K562 (cell line): ENCODE data around the gene MFAP2. TPM values are rescaled to one million over a fixed set of nuclear protein-coding genes. Genes with fewer than 3 reads are reported as not detected.

Source experiments
- ATAC-seq: fragments of 200-7000 bp; cut with Tn5 transposase; 3 replicates; pipeline ENCODE4 v1.9.1; 2020; ENCODE audit warnings: moderate library complexity
- BruUV-seq: library from RNA; stranded (reverse); fragments of 400-500 nt; replicated peaks from 2 replicates; lab custom pipeline; 2021; lab: Mats Ljungman, UMichigan
- CTCF ChIA-PET: fragments of 300-600 bp; formaldehyde crosslinking; extraction: SDS; loops from one replicate; lab custom pipeline; 2021; ENCODE audit warnings: low intra/inter-chr PET ratio; lab: Yijun Ruan, JAX
- POLR2A ChIA-PET: fragments of 300-600, 350-650 bp; sonication (Branson Sonifier 250); formaldehyde crosslinking; extraction: SDS; loops from one replicate; lab custom pipeline; 2021; ENCODE audit warnings: antibody characterized with exemption, inconsistent platforms; lab: Yijun Ruan, JAX
- DNase-seq, 4 experiments: peaks; one replicate each; pipeline versions ENCODE4 v3.0.0 to v3.0.0-alpha.2; 2011 to 2018; ENCODE audit warnings: low spot score in 3 of 4, mixed read lengths in 3 of 4; ENCODE audit errors: extremely low read depth in 1 of 4
- FAIRE-seq: peaks from 2 replicates; lab custom pipeline; 2011; peaks lifted over from hg19 to GRCh38; lab: Jason Lieb, UNC
- H2AFZ ChIP-seq: 2 replicates; pipeline ENCODE4 v1.6.0; 2011; ENCODE audit warnings: low read depth, low read length, control low read depth, inconsistent platforms
- H3K27ac ChIP-seq: fragments of 200-600 bp; 3 replicates; pipeline ENCODE4 v1.8.0; 2011; ENCODE audit warnings: low read depth, mild to moderate bottlenecking, control low read depth, inconsistent platforms, low read length, moderate library complexity, mixed read lengths; ENCODE audit errors: extremely low read depth
- H3K27me3 ChIP-seq, 2 experiments: fragments of 300-600 bp in 1 of 2; 2 replicates in 1 of 2; 3 replicates in 1 of 2; pipeline versions ENCODE4 v1.6.0 to v1.8.0; 2011; ENCODE audit warnings: inconsistent platforms in 2 of 2, low read length in 2 of 2, mild to moderate bottlenecking in 1 of 2, mixed read lengths in 1 of 2, moderate library complexity in 1 of 2; ENCODE audit not compliant: control insufficient read depth in 2 of 2, insufficient read depth in 2 of 2
- H3K36me3 ChIP-seq: fragments of 300-600 bp; 3 replicates; pipeline ENCODE4 v1.8.0; 2011; ENCODE audit warnings: mild to moderate bottlenecking, low read length, inconsistent platforms; ENCODE audit not compliant: control insufficient read depth, insufficient read depth
- H3K4me1 ChIP-seq, 2 experiments: fragments of 200-600 bp in 1 of 2; replicated peaks in 1 of 2; 2 replicates in 1 of 2; 3 replicates in 1 of 2; pipeline versions ENCODE4 v1.5.1 to v1.8.0; 2011; ENCODE audit warnings: inconsistent platforms in 2 of 2, low read length in 2 of 2, mild to moderate bottlenecking in 1 of 2, mixed read lengths in 1 of 2, moderate library complexity in 1 of 2; ENCODE audit not compliant: control insufficient read depth in 2 of 2, insufficient read depth in 2 of 2
- H3K4me2 ChIP-seq: 2 replicates; pipeline ENCODE4 v1.6.1; 2011; ENCODE audit warnings: low read length, control low read depth, inconsistent platforms, mixed read lengths; ENCODE audit not compliant: insufficient read depth
- H3K4me3 ChIP-seq: fragments of 200-600 bp; sonication (generic), shearing (Covaris generic); 2 replicates; pipeline ENCODE4 v1.5.1; 2016; ENCODE audit warnings: control low read depth, inconsistent platforms
- H3K79me2 ChIP-seq: fragments of 200-600 bp; 3 replicates; pipeline ENCODE4 v1.8.0; 2011; ENCODE audit warnings: low read length, inconsistent platforms; ENCODE audit not compliant: control insufficient read depth, insufficient read depth
- H3K9ac ChIP-seq, 2 experiments: 2 replicates each; pipeline versions ENCODE4 v1.6.0 to v1.6.1; 2011; ENCODE audit warnings: low read depth in 2 of 2, low read length in 2 of 2, control low read depth in 1 of 2, inconsistent platforms in 1 of 2, mild to moderate bottlenecking in 1 of 2, mixed read lengths in 1 of 2; ENCODE audit not compliant: insufficient read depth in 1 of 2
- H3K9me1 ChIP-seq: one replicate; pipeline ENCODE4 v1.6.0; 2011; ENCODE audit warnings: inconsistent platforms, mild to moderate bottlenecking, low read length, moderate library complexity; ENCODE audit not compliant: control insufficient read depth, insufficient read depth
- H3K9me3 ChIP-seq: replicated peaks from 2 replicates; pipeline ENCODE4 v1.5.1; 2011; ENCODE audit warnings: low read depth, low read length, inconsistent platforms; ENCODE audit not compliant: control insufficient read depth, insufficient read depth
- H4K20me1 ChIP-seq: replicated peaks from 2 replicates; pipeline ENCODE4 v1.6.1; 2011; ENCODE audit warnings: low read length, inconsistent platforms, mixed read lengths; ENCODE audit not compliant: control insufficient read depth, insufficient read depth
- ATF1 ChIP-seq, 2 experiments: fragments of 450-650 bp in 1 of 2; IDR thresholded peaks; 2 replicates each; pipeline ENCODE4 v1.6.1; 2016; ENCODE audit warnings: missing compliant biosample characterization in 1 of 2, missing genetic modification characterization in 1 of 2
- MYC ChIP-seq, 2 experiments: fragments of 250-450 bp in 1 of 2; sonication (Bioruptor Pico) in 1 of 2; IDR thresholded peaks; 2 replicates each; pipeline versions ENCODE4 v1.5.1 to v1.6.1; 2012 to 2021; ENCODE audit warnings: low read depth in 2 of 2, borderline replicate concordance in 1 of 2, improper control_type of control experiment in 1 of 2, low read length in 1 of 2, mild to moderate bottlenecking in 1 of 2, moderate library complexity in 1 of 2
- SRSF3 ChIP-seq: fragments of 200-400 bp; formaldehyde crosslinking; IDR thresholded peaks from 2 replicates; pipeline ENCODE4 v1.6.1; 2016; ENCODE audit warnings: mild to moderate bottlenecking, low read length, moderate library complexity; ENCODE audit not compliant: insufficient read depth
- ZBTB1 ChIP-seq: sonication (generic); formaldehyde crosslinking; IDR thresholded peaks from 2 replicates; pipeline ENCODE4 v1.8.1; 2023; ENCODE audit warnings: missing genetic modification reagents, low read depth, mild to moderate bottlenecking, borderline replicate concordance
- ZNF232 ChIP-seq: sonication (generic); formaldehyde crosslinking; IDR thresholded peaks from 2 replicates; pipeline ENCODE4 v1.8.0; 2022; ENCODE audit warnings: mild to moderate bottlenecking, missing genetic modification reagents
- WGBS: fragments of 100-300 bp; shearing (Covaris generic); methylation state at CpG from one replicate; pipeline ENCODE4 v1.1.6; 2016; ENCODE audit warnings: low coverage, mixed read lengths; ENCODE audit not compliant: insufficient coverage; ENCODE audit errors: missing lambda C conversion rate; 5-methylcytosine and 5-hydroxymethylcytosine counted together
- in situ Hi-C: fragments of 300-500 bp; cut with MboI; formaldehyde crosslinking; loops from 4 replicates; pipeline ENCODE4 v1.15.0; 2018; ENCODE audit warnings: inconsistent platforms, mixed read lengths
- intact Hi-C: fragments of 100-400 bp; cut with micrococcal nuclease; formaldehyde crosslinking; loops from 2 replicates; pipeline ENCODE4 v1.14.2; 2022
- polyA plus RNA-seq, 8 experiments: library from polyadenylated mRNA; depleted of rRNA in 4 of 8; stranded (reverse) in 5 of 8; unstranded in 3 of 8; fragments of >200 nt; fragmentation: Nextera tagmentation in 2 of 8; fragmentation: Illumina TruSeq in 1 of 8; extraction: Ambion mirVana in 2 of 8; extraction: Trizol in 1 of 8; gene quantifications; 2 replicates each; pipeline versions ENCODE4 v1.2.1 to v1.2.3, GENCODE V29; 2011 to 2014; ENCODE audit warnings: inconsistent platforms in 1 of 8, missing spikeins in 1 of 8
- total RNA-seq, 7 experiments: library from RNA; depleted of rRNA in 6 of 7; stranded (reverse); fragments of >200 nt in 6 of 7; fragmentation: Illumina TruSeq in 2 of 7; extraction: Trizol in 2 of 7; gene quantifications; 2 replicates each; pipeline versions ENCODE4 v1.2.1 to v1.2.3, GENCODE V29; 2011 to 2021; ENCODE audit warnings: low replicate concordance in 1 of 7
- TF ChIP-seq, protein P1 (sequence below): fragments of 450-650 bp; formaldehyde crosslinking; IDR thresholded peaks from 2 replicates; pipeline ENCODE4 v1.4.0; 2020; ENCODE audit warnings: mild to moderate bottlenecking, mixed read lengths
- TF ChIP-seq, protein P2 (sequence below): IDR thresholded peaks from 2 replicates; pipeline ENCODE4 v1.6.1; 2016; ENCODE audit warnings: missing genetic modification characterization, missing compliant biosample characterization

MFAP2 gene
- total and polyA plus RNA-seq, 9 of the 15 experiments (the other 6 are each of a cell fraction or from before 2014, with no cell fraction given): not detected

DNA sequence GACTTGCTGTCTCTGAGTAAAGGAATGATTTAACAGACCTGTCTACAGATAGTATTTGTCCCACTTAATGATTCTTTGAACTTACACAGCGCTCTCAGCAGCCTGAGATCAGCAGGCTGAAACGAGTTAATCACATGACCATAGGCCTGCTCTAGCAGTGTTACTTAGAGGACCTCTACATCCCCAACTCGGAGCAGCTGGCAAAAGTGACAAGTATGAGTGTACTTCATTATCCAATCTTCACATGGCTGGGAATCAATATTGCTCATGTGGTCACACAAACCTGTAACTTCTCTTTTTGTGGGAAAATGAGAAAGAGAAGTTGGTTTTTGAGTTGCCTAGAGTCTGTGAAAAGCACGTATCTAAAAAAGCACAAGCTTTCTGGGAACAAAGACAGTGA lies 42.7 kb upstream of the MFAP2 start:
- Histone ChIP-seq H4K20me1 (no peaks in the 10 kb centered on the region), H3K4me2 (no peak overlapping the region), H3K27me3 (no peaks in the 10 kb centered on the region), H3K27ac (no peak overlapping the region), H3K9me1 (no peaks in the 10 kb centered on the region), H3K9ac (no peak overlapping the region), H2AFZ (no peak overlapping the region), H3K79me2 (no peaks in the 10 kb centered on the region), H3K4me3 (no peak overlapping the region), H3K9me3 (no peaks in the 10 kb centered on the region), H3K36me3 (peaks cover 97% of the 10 kb centered on the region), H3K4me1 (no peaks in the 10 kb centered on the region)
- 58% methylated on average over 4 of the region's 4 CpGs for WGBS
- DNase-seq: no peak
- no peak for FAIRE-seq
- POLR2A ChIA-PET: interaction anchor here (0.6 to 3.3 kb wide), 5 partner anchors 10 to 509 kb away, joined by 3 to 16 read pairs (median 4); no protein-coding TSS in a partner anchor
- BruUV-seq: no TSS peak
- no peak for ATAC-seq
- CTCF ChIA-PET: no interaction called here
- TF ChIP-seq, protein P1, sequence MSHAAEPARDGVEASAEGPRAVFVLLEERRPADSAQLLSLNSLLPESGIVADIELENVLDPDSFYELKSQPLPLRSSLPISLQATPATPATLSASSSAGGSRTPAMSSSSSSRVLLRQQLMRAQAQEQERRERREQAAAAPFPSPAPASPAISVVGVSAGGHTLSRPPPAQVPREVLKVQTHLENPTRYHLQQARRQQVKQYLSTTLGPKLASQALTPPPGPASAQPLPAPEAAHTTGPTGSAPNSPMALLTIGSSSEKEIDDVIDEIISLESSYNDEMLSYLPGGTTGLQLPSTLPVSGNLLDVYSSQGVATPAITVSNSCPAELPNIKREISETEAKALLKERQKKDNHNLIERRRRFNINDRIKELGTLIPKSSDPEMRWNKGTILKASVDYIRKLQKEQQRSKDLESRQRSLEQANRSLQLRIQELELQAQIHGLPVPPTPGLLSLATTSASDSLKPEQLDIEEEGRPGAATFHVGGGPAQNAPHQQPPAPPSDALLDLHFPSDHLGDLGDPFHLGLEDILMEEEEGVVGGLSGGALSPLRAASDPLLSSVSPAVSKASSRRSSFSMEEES (CRISPR knock-in tag): peak; percentile 73
- TF ChIP-seq ZNF232 (CRISPR knock-in tag): no peak
- intact Hi-C loops (no loop called here), in situ Hi-C loops (no loop called here)

DNA sequence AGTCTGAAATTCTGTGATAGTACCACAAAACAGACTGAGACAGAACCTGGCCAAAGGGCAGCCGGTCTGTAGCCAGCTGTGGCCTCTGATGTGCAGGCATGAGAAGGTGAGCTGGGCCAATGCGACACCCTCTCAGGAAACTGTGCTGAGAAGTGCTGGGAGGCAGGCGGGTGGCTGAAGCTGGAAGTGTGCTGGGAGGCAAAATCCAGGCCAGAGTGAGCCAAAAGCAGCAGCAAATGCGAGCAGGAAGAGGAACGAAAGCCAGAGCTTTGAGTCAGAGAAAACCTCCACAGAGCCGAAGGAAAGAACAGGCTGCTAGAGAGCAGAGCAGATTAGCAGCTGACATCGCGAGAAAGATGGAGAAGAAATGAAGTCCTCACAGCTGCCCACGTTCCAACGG lies 41.5 kb upstream of the MFAP2 start:
- in situ Hi-C loops: no loop called here
- Histone ChIP-seq H3K27me3 (no peaks in the 10 kb centered on the region), H3K9me1 (no peaks in the 10 kb centered on the region), H3K4me2 (no peak overlapping the region), H2AFZ (no peak overlapping the region), H3K4me3 (no peak overlapping the region), H3K4me1 (no peaks in the 10 kb centered on the region), H3K36me3 (peaks cover 90% of the 10 kb centered on the region), H3K27ac (no peak overlapping the region), H3K9me3 (no peaks in the 10 kb centered on the region), H4K20me1 (no peaks in the 10 kb centered on the region), H3K9ac (no peak overlapping the region), H3K79me2 (no peaks in the 10 kb centered on the region)
- 97% methylated on average over 10 of the region's 10 CpGs for WGBS
- intact Hi-C loops: no loop called here
- ATAC-seq (no peak), DNase-seq (no peak), FAIRE-seq (no peak)
- ChIA-PET CTCF (no interaction called here), POLR2A (interaction anchor here (0.8 to 3.3 kb wide), 3 partner anchors 9 to 20 kb away, joined by 3 to 16 read pairs (median 3); no protein-coding TSS in a partner anchor)
- no TSS peak for BruUV-seq
- no peak for TF ChIP-seq ZBTB1
- no peak for TF ChIP-seq MYC (IDR thresholded peaks at IDR 0.05; ENCODE audit: low read depth, low read length)
- no peak for TF ChIP-seq MYC (CRISPR knock-in tag; IDR thresholded peaks at IDR 0.05; ENCODE audit: borderline replicate concordance, low read depth)
- TF ChIP-seq, protein P2, sequence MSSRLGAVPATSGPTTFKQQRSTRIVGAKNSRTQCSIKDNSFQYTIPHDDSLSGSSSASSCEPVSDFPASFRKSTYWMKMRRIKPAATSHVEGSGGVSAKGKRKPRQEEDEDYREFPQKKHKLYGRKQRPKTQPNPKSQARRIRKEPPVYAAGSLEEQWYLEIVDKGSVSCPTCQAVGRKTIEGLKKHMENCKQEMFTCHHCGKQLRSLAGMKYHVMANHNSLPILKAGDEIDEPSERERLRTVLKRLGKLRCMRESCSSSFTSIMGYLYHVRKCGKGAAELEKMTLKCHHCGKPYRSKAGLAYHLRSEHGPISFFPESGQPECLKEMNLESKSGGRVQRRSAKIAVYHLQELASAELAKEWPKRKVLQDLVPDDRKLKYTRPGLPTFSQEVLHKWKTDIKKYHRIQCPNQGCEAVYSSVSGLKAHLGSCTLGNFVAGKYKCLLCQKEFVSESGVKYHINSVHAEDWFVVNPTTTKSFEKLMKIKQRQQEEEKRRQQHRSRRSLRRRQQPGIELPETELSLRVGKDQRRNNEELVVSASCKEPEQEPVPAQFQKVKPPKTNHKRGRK: no peak
- TF ChIP-seq ATF1 (CRISPR knock-in tag; IDR thresholded peaks at IDR 0.05): no peak
- TF ChIP-seq ATF1 (tag; IDR thresholded peaks at IDR 0.05): no peak
- no peak for TF ChIP-seq SRSF3
